Myocyte (in vitro differentiated cells): ENCODE measurements around the gene VEZF1. TPM values are rescaled to one million over a fixed set of nuclear protein-coding genes. Genes with fewer than 3 reads are reported as not detected.
A peak's percentile ranks its signal among the peaks of the same experiment; 100 is the strongest.

ENCODE experiments used
- DNase-seq: peaks from one replicate; pipeline ENCODE4 v3.0.0-alpha.2; 2012; ENCODE audit warnings: low read depth
- total RNA-seq: library from RNA; depleted of rRNA; stranded (reverse); fragments of >200 nt; gene quantifications from 2 replicates; pipeline ENCODE4 v1.2.3, GENCODE V29; 2014

The VEZF1 gene
- total RNA-seq, 1 donor from 2014 or later, result 49.2 TPM

- DNase-seq, result peak; percentile 81
Measured at GRCh38 chr17:57999496-58000017, 11.5 kb upstream of the VEZF1 start.

GRCh38 chr17:57999010-57999495 is 11.0 kb upstream of the VEZF1 start:
- DNase-seq, result no peak

- no peak for DNase-seq
Measured at GRCh38 chr17:57997085-57997809, 9.2 kb upstream of the VEZF1 start.

GRCh38 chr17:57995076-57995956 is 7.3 kb upstream of the VEZF1 start:
- peak; percentile 88 for DNase-seq

GRCh38 chr17:57994436-57994835 is 6.4 kb upstream of the VEZF1 start:
- peak; percentile 44 for DNase-seq

- DNase-seq, result no peak
Measured at GRCh38 chr17:57993471-57994365, 5.7 kb upstream of the VEZF1 start.

GRCh38 chr17:57991537-57991936 is 3.5 kb upstream of the VEZF1 start:
- no peak for DNase-seq

- no peak for DNase-seq
Measured at GRCh38 chr17:57990037-57990436, 2.0 kb upstream of the VEZF1 start.

GRCh38 chr17:57988301-57989250 is 522 bp upstream of the VEZF1 start:
- peak; percentile 87 for DNase-seq

GRCh38 chr17:57986841-57987580 is 1.0 kb downstream of the VEZF1 start:
- peak; percentile 62 for DNase-seq

GRCh38 chr17:57985675-57985974 is 2.4 kb downstream of the VEZF1 start:
- peak; percentile 42 for DNase-seq

- DNase-seq, result no peak
Measured at GRCh38 chr17:57984936-57985674, 2.9 kb downstream of the VEZF1 start.

- DNase-seq, result peak; percentile 42
Measured at GRCh38 chr17:57984261-57984890, 3.7 kb downstream of the VEZF1 start.

GRCh38 chr17:57983446-57983845 is 4.6 kb downstream of the VEZF1 start:
- no peak for DNase-seq

- DNase-seq, result no peak
Measured at GRCh38 chr17:57982452-57983170, 5.4 kb downstream of the VEZF1 start.

GRCh38 chr17:57980522-57980921 is 7.5 kb downstream of the VEZF1 start:
- DNase-seq, result no peak

- no peak for DNase-seq
Measured at GRCh38 chr17:57979076-57979475, 9.0 kb downstream of the VEZF1 start.
